ENCODE results near the gene LIMS1.

DNA sequence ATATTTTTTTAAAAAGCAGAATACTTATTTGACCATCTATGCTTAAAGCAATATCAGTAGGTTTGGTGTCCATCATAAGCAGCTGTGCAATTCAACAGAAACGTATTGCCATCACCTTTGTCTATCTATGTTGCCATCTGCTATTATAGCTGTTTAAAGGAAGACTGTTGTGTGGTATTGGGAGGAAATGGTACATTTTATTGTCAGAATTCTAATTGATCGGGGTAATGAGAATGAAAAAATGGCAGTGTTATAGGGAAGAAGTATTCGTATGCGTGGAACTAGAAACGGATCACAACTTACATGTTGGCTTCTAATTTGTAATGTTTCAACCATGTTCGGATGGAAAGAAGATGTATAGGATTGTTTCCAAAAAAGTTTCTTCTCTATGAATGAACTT lies 94.7 kb downstream of the LIMS1 start:
- no peak for TF ChIP-seq CTCF (IDR thresholded peaks at IDR 0.05)
- TF ChIP-seq POLR2A (IDR thresholded peaks at IDR 0.05), result no peak
